ENCODE data around the gene UCP3. TPM values are rescaled to one million over a fixed set of nuclear protein-coding genes. Genes with fewer than 3 reads are reported as not detected.

The UCP3 gene
- total RNA-seq, 1 experiment from 2014 or later: not detected

- DNase-seq (ENCODE audit: low read depth): no peak
- in situ Hi-C loops (cut with HindIII; ENCODE audit: low pct_unique_long_range_greater_than_20kb, low sequenced_read_pairs): no loop called here
Measured at GRCh38 chr11:73969991-73970800, 38.7 kb downstream of the UCP3 start.

- in situ Hi-C loops (cut with HindIII; ENCODE audit: low pct_unique_long_range_greater_than_20kb, low sequenced_read_pairs): no loop called here
- no peak for DNase-seq (ENCODE audit: low read depth)
Measured at GRCh38 chr11:73969091-73969490, 39.8 kb downstream of the UCP3 start.

GRCh38 chr11:73968356-73968966 is 40.4 kb downstream of the UCP3 start:
- in situ Hi-C loops (cut with HindIII; ENCODE audit: low pct_unique_long_range_greater_than_20kb, low sequenced_read_pairs): no loop called here
- DNase-seq (ENCODE audit: low read depth): no peak

- in situ Hi-C loops (cut with HindIII; ENCODE audit: low pct_unique_long_range_greater_than_20kb, low sequenced_read_pairs): no loop called here
- DNase-seq (ENCODE audit: low read depth): no peak
Measured at GRCh38 chr11:73965764-73966121, 43.1 kb downstream of the UCP3 start.

- DNase-seq (ENCODE audit: low read depth): no peak
- in situ Hi-C loops (cut with HindIII; ENCODE audit: low pct_unique_long_range_greater_than_20kb, low sequenced_read_pairs): no loop called here
Measured at GRCh38 chr11:73965076-73965763, 43.7 kb downstream of the UCP3 start.

GRCh38 chr11:73963861-73964260 is 45.0 kb downstream of the UCP3 start:
- in situ Hi-C loops (cut with HindIII; ENCODE audit: low pct_unique_long_range_greater_than_20kb, low sequenced_read_pairs): no loop called here

GRCh38 chr11:73962101-73962705 is 46.7 kb downstream of the UCP3 start:
- in situ Hi-C loops (cut with HindIII; ENCODE audit: low pct_unique_long_range_greater_than_20kb, low sequenced_read_pairs): no loop called here
- DNase-seq (ENCODE audit: low read depth): no peak

More at GRCh38 chr11:73963861-73964260, 45.0 kb downstream of the UCP3 start:
- DNase-seq (ENCODE audit: low read depth): no peak

GRCh38 chr11:73961321-73961720 is 47.6 kb downstream of the UCP3 start:
- no peak for DNase-seq (ENCODE audit: low read depth)
- in situ Hi-C loops (cut with HindIII; ENCODE audit: low pct_unique_long_range_greater_than_20kb, low sequenced_read_pairs): no loop called here

- DNase-seq (ENCODE audit: low read depth): no peak
- in situ Hi-C loops (cut with HindIII; ENCODE audit: low pct_unique_long_range_greater_than_20kb, low sequenced_read_pairs): no loop called here
Measured at GRCh38 chr11:73958521-73959141, 50.3 kb downstream of the UCP3 start.

GRCh38 chr11:73957654-73958361 is 51.1 kb downstream of the UCP3 start:
- in situ Hi-C loops (cut with HindIII; ENCODE audit: low pct_unique_long_range_greater_than_20kb, low sequenced_read_pairs): no loop called here
- DNase-seq (ENCODE audit: low read depth): no peak

- in situ Hi-C loops (cut with HindIII; ENCODE audit: low pct_unique_long_range_greater_than_20kb, low sequenced_read_pairs): no loop called here
- no peak for DNase-seq (ENCODE audit: low read depth)
Measured at GRCh38 chr11:73956876-73957653, 51.8 kb downstream of the UCP3 start.

GRCh38 chr11:73951797-73952196 is 57.1 kb downstream of the UCP3 start:
- DNase-seq (ENCODE audit: low read depth): no peak
- in situ Hi-C loops (cut with HindIII; ENCODE audit: low pct_unique_long_range_greater_than_20kb, low sequenced_read_pairs): no loop called here

- peak; percentile 25 for DNase-seq (ENCODE audit: low read depth)
- in situ Hi-C loops (cut with HindIII; ENCODE audit: low pct_unique_long_range_greater_than_20kb, low sequenced_read_pairs): no loop called here
Measured at GRCh38 chr11:73950869-73951710, 57.8 kb downstream of the UCP3 start, which contains the start of gene DNAJB13. DNAJB13 (plus strand) TSS chr11:73951026; CDS start chr11:73951070, 44 bp downstream.
